ENCODE measurements around the gene TRERF1.

DNA sequence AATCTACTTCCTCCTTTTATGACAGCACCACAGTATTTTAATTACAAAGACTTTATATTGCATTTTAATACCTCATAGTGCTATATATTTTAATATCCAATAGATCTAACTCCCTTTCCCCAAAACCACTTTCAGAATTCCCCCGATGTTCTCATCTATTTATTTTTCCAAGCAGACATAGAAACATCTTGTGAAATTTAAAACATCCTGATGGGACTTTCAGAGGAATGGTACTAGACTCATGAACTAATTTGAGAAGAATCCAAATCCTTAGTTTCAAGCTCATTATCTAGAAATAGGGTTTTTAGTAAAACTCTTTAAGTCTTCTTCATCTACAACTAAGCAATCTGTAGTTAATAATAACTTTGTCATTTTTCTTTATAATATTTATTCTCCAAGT lies 97.0 kb downstream of the TRERF1 start:
- no peak for TF ChIP-seq POLR2A (IDR thresholded peaks at IDR 0.05)
- TF ChIP-seq, protein P1, sequence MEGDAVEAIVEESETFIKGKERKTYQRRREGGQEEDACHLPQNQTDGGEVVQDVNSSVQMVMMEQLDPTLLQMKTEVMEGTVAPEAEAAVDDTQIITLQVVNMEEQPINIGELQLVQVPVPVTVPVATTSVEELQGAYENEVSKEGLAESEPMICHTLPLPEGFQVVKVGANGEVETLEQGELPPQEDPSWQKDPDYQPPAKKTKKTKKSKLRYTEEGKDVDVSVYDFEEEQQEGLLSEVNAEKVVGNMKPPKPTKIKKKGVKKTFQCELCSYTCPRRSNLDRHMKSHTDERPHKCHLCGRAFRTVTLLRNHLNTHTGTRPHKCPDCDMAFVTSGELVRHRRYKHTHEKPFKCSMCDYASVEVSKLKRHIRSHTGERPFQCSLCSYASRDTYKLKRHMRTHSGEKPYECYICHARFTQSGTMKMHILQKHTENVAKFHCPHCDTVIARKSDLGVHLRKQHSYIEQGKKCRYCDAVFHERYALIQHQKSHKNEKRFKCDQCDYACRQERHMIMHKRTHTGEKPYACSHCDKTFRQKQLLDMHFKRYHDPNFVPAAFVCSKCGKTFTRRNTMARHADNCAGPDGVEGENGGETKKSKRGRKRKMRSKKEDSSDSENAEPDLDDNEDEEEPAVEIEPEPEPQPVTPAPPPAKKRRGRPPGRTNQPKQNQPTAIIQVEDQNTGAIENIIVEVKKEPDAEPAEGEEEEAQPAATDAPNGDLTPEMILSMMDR (IDR thresholded peaks at IDR 0.05), result no peak

All from lower leg skin (tissue), 3 donors.